HUES48 (cell line): ENCODE data around the gene IPPK.

Experiments used
- H3K27ac ChIP-seq: one replicate; pipeline ENCODE4 v1.7.0; 2013; ENCODE audit warnings: low read depth, low read length, inconsistent platforms
- H3K27me3 ChIP-seq: 2 replicates; pipeline ENCODE4 v1.6.1; 2013; ENCODE audit warnings: mild to moderate bottlenecking, low read length; ENCODE audit not compliant: control insufficient read depth, insufficient read depth
- H3K36me3 ChIP-seq: 2 replicates; pipeline ENCODE4 v1.6.1; 2013; ENCODE audit warnings: low read length; ENCODE audit not compliant: control insufficient read depth, insufficient read depth
- H3K4me1 ChIP-seq: 2 replicates; pipeline ENCODE4 v1.6.1; 2013; ENCODE audit warnings: mild to moderate bottlenecking, low read length; ENCODE audit not compliant: control insufficient read depth, insufficient read depth
- H3K4me3 ChIP-seq: 2 replicates; pipeline ENCODE4 v1.5.1; 2013; ENCODE audit warnings: mild to moderate bottlenecking, low read depth, low read length
- H3K9ac ChIP-seq: 2 replicates; pipeline ENCODE4 v1.6.1; 2013; ENCODE audit warnings: mild to moderate bottlenecking, low read depth, low read length, moderate library complexity
- H3K9me3 ChIP-seq: 2 replicates; pipeline ENCODE4 v1.6.1; 2013; ENCODE audit warnings: low read length; ENCODE audit not compliant: control insufficient read depth, insufficient read depth

Gene IPPK

GRCh38 chr9:92685022-92685421 is 15.1 kb upstream of the IPPK start:
- Histone ChIP-seq H3K36me3 (no peaks in the 10 kb centered on the region), H3K4me1 (peaks cover under 1% of the 10 kb centered on the region; the same call in 1 of the 2 replicates), H3K9me3 (no peaks in the 10 kb centered on the region), H3K27ac (no peak overlapping the region), H3K27me3 (no peaks in the 10 kb centered on the region), H3K4me3 (no peak overlapping the region), H3K9ac (no peak overlapping the region)

- no peak overlapping the region for H3K27ac ChIP-seq
- H3K4me1 ChIP-seq: peaks cover 11% of the 10 kb centered on the region; the same call in 1 of the 2 replicates
- H3K9ac ChIP-seq: no peak overlapping the region
- H3K27me3 ChIP-seq: no peaks in the 10 kb centered on the region
- no peaks in the 10 kb centered on the region for H3K36me3 ChIP-seq
- no peaks in the 10 kb centered on the region for H3K9me3 ChIP-seq
- no peak overlapping the region for H3K4me3 ChIP-seq
Observed at GRCh38 chr9:92682269-92682668, 12.3 kb upstream of the IPPK start.

DNA sequence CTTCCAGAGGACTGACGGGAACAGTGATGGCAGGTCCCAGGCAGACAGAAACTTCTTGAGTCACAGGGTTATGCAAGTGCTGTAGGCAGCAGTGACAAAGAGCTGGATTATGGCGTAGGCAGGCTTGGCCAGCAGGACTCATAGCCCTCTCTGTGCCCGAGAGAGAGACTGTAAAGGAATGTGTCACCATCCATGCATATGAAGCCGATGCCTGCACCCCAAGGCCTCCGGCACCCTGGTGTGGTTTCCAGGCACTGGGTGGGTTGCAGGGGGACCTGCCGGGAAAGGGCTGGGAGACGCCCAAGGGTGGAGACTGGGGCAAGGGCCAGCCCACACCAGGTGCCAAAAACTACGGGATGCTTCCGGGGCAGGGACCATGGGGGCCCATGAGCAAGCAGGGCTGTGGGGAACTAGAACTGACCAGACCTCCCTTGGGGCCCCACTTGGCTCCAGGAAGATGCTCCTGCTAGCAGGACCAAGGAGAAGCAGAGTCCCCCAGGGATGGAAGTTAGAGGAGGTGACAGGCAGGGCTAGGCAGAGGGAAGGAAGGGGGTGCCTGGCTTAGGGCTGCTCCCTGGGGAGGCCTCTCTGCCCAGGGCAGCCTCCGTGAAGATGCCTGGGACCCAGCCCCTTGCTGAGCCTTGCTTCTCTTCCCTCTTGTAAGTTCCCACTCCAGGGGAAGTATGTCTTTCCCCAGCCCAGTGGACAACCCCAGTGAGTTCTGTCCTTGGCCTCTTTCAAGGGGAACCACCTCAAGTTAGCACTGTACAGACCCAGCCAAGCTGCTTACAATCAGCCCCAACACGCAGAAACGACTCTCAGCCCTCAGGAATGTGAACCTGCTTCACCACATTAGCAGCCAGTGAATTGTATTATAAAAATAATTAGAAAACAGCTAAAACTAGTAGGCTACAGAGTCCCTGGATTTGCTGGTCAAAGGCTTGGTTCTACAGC is 10.5 kb upstream of the IPPK start:
- Histone ChIP-seq H3K4me3 (no peak overlapping the region), H3K9me3 (no peaks in the 10 kb centered on the region), H3K36me3 (no peaks in the 10 kb centered on the region), H3K27ac (no peak overlapping the region), H3K4me1 (peaks cover 11% of the 10 kb centered on the region; the same call in 1 of the 2 replicates), H3K9ac (no peak overlapping the region), H3K27me3 (no peaks in the 10 kb centered on the region)

GRCh38 chr9:92679413-92680165 is 9.7 kb upstream of the IPPK start:
- H3K27me3 ChIP-seq: no peaks in the 10 kb centered on the region
- no peaks in the 10 kb centered on the region for H3K36me3 ChIP-seq
- no peak overlapping the region for H3K27ac ChIP-seq

GRCh38 chr9:92671323-92671722 is 1.4 kb upstream of the IPPK start:
- no peaks in the 10 kb centered on the region for H3K27me3 ChIP-seq
- no peak overlapping the region for H3K27ac ChIP-seq
- H3K9me3 ChIP-seq: no peaks in the 10 kb centered on the region
- H3K36me3 ChIP-seq: peaks cover 10% of the 10 kb centered on the region; the same call in 1 of the 2 replicates
- H3K9ac ChIP-seq: no peak overlapping the region
- H3K4me3 ChIP-seq: peak overlapping the region; percentile 91
- 0 out of 2 replicates have a peak, but pooled peaks cover 4% of the 10 kb centered on the region for H3K4me1 ChIP-seq

More at GRCh38 chr9:92679413-92680165, 9.7 kb upstream of the IPPK start:
- Histone ChIP-seq H3K9ac (no peak overlapping the region), H3K9me3 (no peaks in the 10 kb centered on the region), H3K4me1 (peaks cover 11% of the 10 kb centered on the region; the same call in 1 of the 2 replicates), H3K4me3 (no peak overlapping the region)

DNA sequence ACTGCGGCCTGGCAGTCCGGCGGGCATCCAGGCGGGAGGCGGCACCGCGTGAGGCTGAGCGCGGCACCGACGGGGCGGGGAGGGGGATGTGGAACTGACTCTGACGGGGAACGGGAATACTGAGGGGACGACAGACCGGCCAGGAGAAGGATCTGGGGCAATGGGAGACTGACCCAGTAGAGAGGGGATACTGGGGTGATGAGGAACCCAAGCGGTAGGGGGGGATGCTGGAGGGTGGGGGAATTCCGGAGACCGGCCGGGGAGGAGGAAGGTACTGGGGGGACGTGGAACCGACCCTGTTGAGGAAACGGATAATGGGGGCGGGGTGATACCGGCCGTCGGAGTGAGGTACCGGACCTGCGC is 423 bp downstream of the IPPK start:
- Histone ChIP-seq H3K27ac (peak overlapping the region; percentile 38), H3K9me3 (no peaks in the 10 kb centered on the region), H3K4me1 (peaks cover 4% of the 10 kb centered on the region; the same call in 1 of the 2 replicates), H3K27me3 (no peaks in the 10 kb centered on the region), H3K4me3 (peak overlapping the region; percentile 91), H3K36me3 (peaks cover 11% of the 10 kb centered on the region; the same call in 1 of the 2 replicates), H3K9ac (peak overlapping the region; percentile 68)

DNA sequence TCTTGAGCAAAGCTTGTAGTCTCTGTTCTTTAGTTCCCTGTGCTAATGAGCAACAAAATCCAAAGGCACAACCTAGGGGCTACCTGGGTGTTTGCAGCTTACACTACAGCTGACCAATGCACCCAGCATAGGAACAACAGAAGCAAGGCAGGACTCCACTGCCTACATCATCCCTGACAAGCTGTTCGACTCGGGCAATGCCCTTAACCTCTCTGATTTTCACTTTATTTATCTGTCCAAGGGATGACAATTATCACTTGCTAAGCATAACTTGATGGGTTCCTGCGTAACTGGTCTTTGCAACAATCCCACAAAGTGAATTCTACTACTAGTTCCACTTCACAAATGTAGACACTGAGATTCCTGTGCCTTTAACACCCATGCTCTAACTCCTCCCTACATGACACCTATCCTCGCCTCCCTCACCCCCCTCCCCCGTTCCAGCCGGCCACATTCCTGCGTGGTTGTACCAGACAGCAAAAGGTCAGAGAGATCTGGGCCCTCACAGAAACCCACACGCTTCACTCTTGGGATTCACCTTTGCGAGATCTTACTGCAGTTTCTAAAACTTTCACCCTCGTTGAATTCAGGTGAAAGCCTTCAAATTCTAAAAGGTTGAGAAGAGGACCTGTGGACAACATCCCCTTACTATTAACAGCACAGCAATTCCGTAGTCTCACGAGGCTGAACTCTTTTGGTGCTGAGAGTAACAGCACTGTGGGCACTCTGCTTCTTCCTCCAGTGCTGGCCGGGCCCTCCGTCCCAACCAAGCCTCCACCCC is 995 bp downstream of the IPPK start:
- Histone ChIP-seq H3K4me3 (peak overlapping the region; percentile 91), H3K9ac (peak overlapping the region; percentile 68), H3K4me1 (peaks cover 4% of the 10 kb centered on the region; the same call in 1 of the 2 replicates), H3K27ac (peak overlapping the region; percentile 38), H3K27me3 (no peaks in the 10 kb centered on the region), H3K36me3 (peaks cover 11% of the 10 kb centered on the region; the same call in 1 of the 2 replicates), H3K9me3 (no peaks in the 10 kb centered on the region)

GRCh38 chr9:92666912-92667532 is 2.9 kb downstream of the IPPK start:
- peaks cover 11% of the 10 kb centered on the region; the same call in 1 of the 2 replicates for H3K36me3 ChIP-seq
- H3K9me3 ChIP-seq: no peaks in the 10 kb centered on the region
- no peak overlapping the region for H3K9ac ChIP-seq
- H3K4me1 ChIP-seq: peaks cover 4% of the 10 kb centered on the region; the same call in 1 of the 2 replicates
- no peak overlapping the region for H3K4me3 ChIP-seq
- H3K27ac ChIP-seq: no peak overlapping the region
- H3K27me3 ChIP-seq: no peaks in the 10 kb centered on the region

DNA sequence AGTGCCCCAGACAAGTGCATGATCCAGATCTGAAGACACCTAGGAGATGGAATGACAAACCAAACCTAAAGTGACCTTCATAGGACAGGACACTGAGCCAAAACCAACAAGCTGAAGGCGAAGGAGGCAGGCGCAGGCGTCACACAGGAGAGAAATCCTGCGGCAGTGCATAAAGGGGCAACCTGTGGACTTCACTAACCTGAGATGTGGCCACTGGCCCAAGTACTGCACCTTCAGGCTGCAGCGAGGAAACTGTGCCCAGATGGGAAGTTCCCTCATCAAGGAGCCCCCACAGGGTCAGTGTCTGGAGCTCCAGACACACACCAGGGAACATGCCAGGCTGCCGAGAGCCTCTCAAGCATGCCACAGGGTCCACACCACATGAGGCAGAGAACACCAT is 3.7 kb downstream of the IPPK start:
- Histone ChIP-seq H3K27me3 (no peaks in the 10 kb centered on the region), H3K27ac (no peak overlapping the region), H3K4me1 (peaks cover 4% of the 10 kb centered on the region; the same call in 1 of the 2 replicates), H3K9ac (no peak overlapping the region), H3K36me3 (peaks cover 11% of the 10 kb centered on the region; the same call in 1 of the 2 replicates), H3K4me3 (no peak overlapping the region), H3K9me3 (no peaks in the 10 kb centered on the region)

- Histone ChIP-seq H3K9ac (no peak overlapping the region), H3K36me3 (peaks cover 11% of the 10 kb centered on the region; the same call in 1 of the 2 replicates), H3K4me1 (peaks cover 4% of the 10 kb centered on the region; the same call in 1 of the 2 replicates), H3K27ac (no peak overlapping the region), H3K9me3 (no peaks in the 10 kb centered on the region), H3K4me3 (no peak overlapping the region), H3K27me3 (no peaks in the 10 kb centered on the region)
Observed at GRCh38 chr9:92665836-92666235, 4.1 kb downstream of the IPPK start.
